ENCODE data around the gene PLD5. TPM values are rescaled to one million over a fixed set of nuclear protein-coding genes. Genes with fewer than 3 reads are reported as not detected.

The PLD5 gene
- total RNA-seq, 1 experiment from 2014 or later = 9.2 TPM

- Histone ChIP-seq H3K4me1 (ENCODE audit: insufficient read depth, low read length, poor library complexity, severe bottlenecking) (no peaks in the 10 kb centered on the region), H3K9me3 (ENCODE audit: low read depth, low read length, poor library complexity, severe bottlenecking) (no peaks in the 10 kb centered on the region), H3K36me3 (ENCODE audit: insufficient read depth, low read length, poor library complexity, severe bottlenecking) (no peaks in the 10 kb centered on the region), H3K4me3 (ENCODE audit: low read depth, low read length, poor library complexity, severe bottlenecking) (no peak overlapping the region), H3K27ac (ENCODE audit: low read depth, low read length, poor library complexity, severe bottlenecking) (no peak overlapping the region), H3K27me3 (replicated peaks; ENCODE audit: insufficient read depth, low read depth, low read length, poor library complexity) (no peaks in the 10 kb centered on the region)
- intact Hi-C loops (cut with micrococcal nuclease; ENCODE audit: unreplicated experiment) = no loop called here
- no peak for DNase-seq (ENCODE audit: low spot score)
- ChIA-PET POLR2A (ENCODE audit: low non-redundant PET) (no interaction called here), CTCF (no interaction called here)
- TF ChIP-seq CTCF (conservative IDR thresholded peaks at IDR 0.05; ENCODE audit: low read depth, low read length) = no peak
- TF ChIP-seq EZH2 (IDR thresholded peaks at IDR 0.05; ENCODE audit: borderline replicate concordance, low read depth, low read length, poor library complexity, severe bottlenecking) = no peak
- BruUV-seq (replicated peaks) = no TSS peak
These were observed 334.9 kb downstream of the PLD5 start for GRCh38 chr1:242189591-242189990.

GRCh38 chr1:242187816-242188215, 336.7 kb downstream of the PLD5 start:
- no peak for DNase-seq (ENCODE audit: low spot score)
- no peaks in the 10 kb centered on the region for H3K9me3 ChIP-seq (ENCODE audit: low read depth, low read length, poor library complexity, severe bottlenecking)
- TF ChIP-seq CTCF (conservative IDR thresholded peaks at IDR 0.05; ENCODE audit: low read depth, low read length) (no peak), EZH2 (IDR thresholded peaks at IDR 0.05; ENCODE audit: borderline replicate concordance, low read depth, low read length, poor library complexity, severe bottlenecking) (no peak)
- H3K36me3 ChIP-seq (ENCODE audit: insufficient read depth, low read length, poor library complexity, severe bottlenecking) = no peaks in the 10 kb centered on the region
- H3K4me1 ChIP-seq (ENCODE audit: insufficient read depth, low read length, poor library complexity, severe bottlenecking) = no peaks in the 10 kb centered on the region
- POLR2A ChIA-PET (ENCODE audit: low non-redundant PET) = no interaction called here
- no peak overlapping the region for H3K27ac ChIP-seq (ENCODE audit: low read depth, low read length, poor library complexity, severe bottlenecking)
- CTCF ChIA-PET = no interaction called here
- BruUV-seq (replicated peaks) = no TSS peak
- H3K4me3 ChIP-seq (ENCODE audit: low read depth, low read length, poor library complexity, severe bottlenecking) = no peak overlapping the region
- H3K27me3 ChIP-seq (replicated peaks; ENCODE audit: insufficient read depth, low read depth, low read length, poor library complexity) = no peaks in the 10 kb centered on the region
- intact Hi-C loops (cut with micrococcal nuclease; ENCODE audit: unreplicated experiment) = no loop called here

GRCh38 chr1:242187171-242187570, 337.3 kb downstream of the PLD5 start:
- Histone ChIP-seq H3K4me3 (ENCODE audit: low read depth, low read length, poor library complexity, severe bottlenecking) (no peak overlapping the region), H3K36me3 (ENCODE audit: insufficient read depth, low read length, poor library complexity, severe bottlenecking) (no peaks in the 10 kb centered on the region), H3K9me3 (ENCODE audit: low read depth, low read length, poor library complexity, severe bottlenecking) (no peaks in the 10 kb centered on the region), H3K27me3 (replicated peaks; ENCODE audit: insufficient read depth, low read depth, low read length, poor library complexity) (no peaks in the 10 kb centered on the region), H3K4me1 (ENCODE audit: insufficient read depth, low read length, poor library complexity, severe bottlenecking) (no peaks in the 10 kb centered on the region), H3K27ac (ENCODE audit: low read depth, low read length, poor library complexity, severe bottlenecking) (no peak overlapping the region)
- no TSS peak for BruUV-seq (replicated peaks)
- CTCF ChIA-PET = no interaction called here
- intact Hi-C loops (cut with micrococcal nuclease; ENCODE audit: unreplicated experiment) = no loop called here
- POLR2A ChIA-PET (ENCODE audit: low non-redundant PET) = no interaction called here
- TF ChIP-seq CTCF (conservative IDR thresholded peaks at IDR 0.05; ENCODE audit: low read depth, low read length) (no peak), EZH2 (IDR thresholded peaks at IDR 0.05; ENCODE audit: borderline replicate concordance, low read depth, low read length, poor library complexity, severe bottlenecking) (no peak)
- no peak for DNase-seq (ENCODE audit: low spot score)
